GM21528 (cell line): ENCODE measurements around the gene WNK2.
"Not testable (repeated sequence)": the region's sequence is repeated elsewhere in the genome, so short reads cannot be mapped to it uniquely, and the experiment has no call there.

Experiments
- ATAC-seq: cut with Tn5 transposase; IDR thresholded peaks from one replicate; pipeline ENCODE4 v1.9.1; 2021; ENCODE audit warnings: mild to moderate bottlenecking, moderate library complexity; ENCODE audit not compliant: unreplicated experiment, low FRiP score

WNK2 gene

DNA sequence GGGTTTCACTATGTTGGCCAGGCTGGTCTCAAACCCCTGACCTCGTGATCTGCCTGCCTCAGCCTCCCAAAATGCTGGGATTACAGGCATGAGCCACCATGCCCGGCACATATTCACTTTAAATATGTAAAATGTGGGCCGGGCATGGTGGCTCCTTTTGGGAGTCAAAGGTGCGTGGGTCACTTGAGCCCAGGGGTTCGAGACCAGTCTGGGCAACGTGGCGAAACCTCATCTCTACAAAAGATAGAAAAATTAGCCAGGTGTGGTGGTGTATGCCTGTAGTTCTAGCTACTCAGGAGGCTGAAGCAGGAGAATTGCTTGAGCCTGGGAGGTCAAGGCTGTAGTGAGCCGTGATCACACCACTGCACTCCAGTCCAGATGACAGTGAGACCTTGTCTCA, 67.4 kb downstream of the WNK2 start:
- not testable (repeated sequence) for ATAC-seq

DNA sequence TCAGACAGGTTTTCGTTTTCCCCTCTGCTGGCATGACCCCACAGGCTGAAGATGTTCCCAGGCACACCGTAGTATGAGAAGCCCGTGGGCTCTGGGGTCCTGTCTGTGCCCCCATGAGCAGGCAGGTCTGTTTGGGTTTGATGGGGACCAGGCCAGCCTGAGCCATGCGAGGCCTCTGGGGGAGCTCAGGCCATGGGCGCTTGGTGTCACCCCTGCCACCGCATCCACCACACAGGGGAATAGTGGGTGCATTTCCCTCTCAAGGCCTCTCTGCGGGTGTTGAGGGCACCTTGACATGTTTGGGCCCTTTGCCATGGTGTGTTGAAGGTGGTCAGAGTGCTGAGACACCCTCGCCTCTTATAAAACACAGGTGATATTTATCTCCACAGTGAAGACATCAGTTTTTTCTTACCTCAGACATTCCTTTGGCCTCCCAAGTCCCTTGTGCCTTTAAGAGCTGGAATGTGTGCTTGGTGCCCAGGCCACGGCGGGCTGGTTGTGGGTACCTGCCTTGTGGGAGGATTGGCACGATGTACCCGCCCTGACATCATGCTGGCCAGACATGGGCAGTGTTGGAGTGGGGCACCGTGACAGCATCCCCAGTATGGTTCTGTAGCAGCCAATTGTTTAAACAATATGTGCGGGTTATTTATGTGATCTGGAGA, 68.3 kb downstream of the WNK2 start:
- ATAC-seq, result no peak

DNA sequence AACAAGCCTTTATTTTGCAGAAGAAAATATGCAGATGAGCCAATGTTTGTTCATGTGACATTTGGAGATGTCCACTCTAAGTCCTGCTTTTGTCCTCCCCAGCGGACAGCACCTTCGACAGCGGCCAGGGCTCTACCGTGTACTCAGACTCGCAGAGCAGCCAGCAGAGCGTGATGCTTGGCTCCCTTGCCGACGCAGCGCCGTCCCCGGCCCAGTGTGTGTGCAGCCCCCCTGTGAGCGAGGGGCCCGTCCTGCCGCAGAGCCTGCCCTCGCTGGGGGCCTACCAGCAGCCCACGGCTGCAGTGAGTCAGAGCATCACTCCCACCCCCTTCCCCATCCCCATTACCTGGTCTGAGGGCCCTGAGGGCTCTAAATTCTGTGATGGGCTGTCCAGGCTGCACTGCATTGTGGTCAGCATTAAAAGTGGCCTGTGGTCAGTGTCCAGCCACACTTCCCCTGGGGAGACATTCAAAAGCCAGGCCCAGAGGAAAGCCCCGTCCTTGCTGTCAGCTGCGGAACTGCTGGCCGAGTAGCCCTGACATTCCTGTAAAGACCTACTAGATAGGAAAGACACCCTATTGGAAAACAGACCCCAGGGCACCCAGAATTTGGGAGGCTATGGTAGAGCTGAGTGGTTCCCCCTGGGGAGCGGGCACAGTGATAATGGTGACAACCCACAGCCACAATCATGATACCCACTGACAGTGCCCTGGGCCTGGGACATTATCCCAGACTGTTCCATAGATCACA, 69.0 kb downstream of the WNK2 start:
- ATAC-seq, result no peak

DNA sequence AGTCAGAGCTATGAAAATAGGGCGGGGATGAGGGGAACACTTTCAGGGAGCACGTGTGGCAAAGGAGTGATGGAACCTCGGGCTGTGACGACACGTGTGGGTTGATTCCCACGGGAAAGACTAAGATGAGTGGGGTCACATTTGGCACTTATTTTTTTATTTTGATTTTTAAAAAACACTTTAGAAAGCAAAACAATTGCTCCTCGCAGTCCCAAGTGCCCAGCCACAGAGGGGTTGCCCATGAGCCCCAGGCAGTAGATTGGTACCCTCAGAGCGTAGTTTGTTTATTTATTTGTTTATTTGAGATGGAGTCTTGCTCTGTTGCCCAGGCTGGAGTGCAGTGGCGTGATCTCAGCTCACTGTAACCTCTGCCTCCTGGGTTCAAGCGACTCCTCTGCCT, 69.7 kb downstream of the WNK2 start:
- no peak for ATAC-seq

DNA sequence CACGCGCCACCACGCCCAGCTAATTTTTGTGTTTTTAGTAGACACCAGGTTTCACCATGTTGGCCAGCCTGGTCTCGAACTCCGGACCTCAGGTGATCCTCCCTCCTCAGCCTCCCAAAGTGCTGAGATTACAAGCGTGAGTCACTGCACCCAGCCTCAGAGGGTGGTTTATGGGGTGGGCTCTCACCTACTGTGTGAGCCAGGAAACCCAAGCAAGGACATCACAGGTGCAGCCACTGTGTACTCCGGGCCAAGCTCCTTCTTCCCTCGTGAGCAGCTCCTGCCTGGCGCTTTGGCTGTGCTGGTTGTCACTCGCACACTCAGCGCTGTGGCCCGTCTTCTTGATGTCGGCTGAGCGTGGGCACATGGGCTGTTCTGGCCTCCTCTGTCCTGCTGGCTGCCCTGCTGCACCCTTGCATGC, 70.1 kb downstream of the WNK2 start:
- no peak for ATAC-seq

DNA sequence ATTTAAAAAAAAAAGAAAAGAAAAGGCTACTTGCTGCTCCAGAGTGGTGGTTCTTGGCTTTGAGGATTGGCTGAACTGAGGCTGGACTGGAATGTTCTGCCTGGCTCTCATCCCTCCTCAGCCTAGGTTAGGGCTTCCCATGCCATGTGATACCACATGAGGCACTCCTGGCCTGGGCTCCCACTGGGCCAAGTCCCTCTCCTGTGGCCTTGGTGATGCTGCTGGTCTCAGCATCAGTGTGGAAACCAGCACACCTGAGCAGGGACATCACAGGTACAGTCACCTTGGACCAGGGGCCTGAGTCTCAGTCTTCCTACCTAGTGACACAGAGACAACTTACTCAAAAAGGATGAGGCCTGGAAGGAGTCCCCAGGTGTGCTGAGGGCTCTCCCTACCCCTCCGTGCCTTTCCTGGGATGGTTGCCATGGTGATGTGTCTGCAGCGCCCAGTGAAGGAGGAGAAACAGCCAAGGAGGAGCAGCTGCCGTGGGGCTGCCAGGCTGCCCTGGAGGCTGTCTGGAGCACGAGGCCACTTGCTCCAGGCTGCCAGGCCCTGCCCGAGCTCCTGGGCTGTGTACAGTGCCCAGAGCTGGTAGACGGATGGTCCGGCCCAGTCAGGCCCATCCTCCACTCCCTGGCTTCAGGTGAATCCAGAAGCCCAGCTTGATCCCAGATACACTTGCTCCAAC, 71.0 kb downstream of the WNK2 start:
- ATAC-seq, result no peak

DNA sequence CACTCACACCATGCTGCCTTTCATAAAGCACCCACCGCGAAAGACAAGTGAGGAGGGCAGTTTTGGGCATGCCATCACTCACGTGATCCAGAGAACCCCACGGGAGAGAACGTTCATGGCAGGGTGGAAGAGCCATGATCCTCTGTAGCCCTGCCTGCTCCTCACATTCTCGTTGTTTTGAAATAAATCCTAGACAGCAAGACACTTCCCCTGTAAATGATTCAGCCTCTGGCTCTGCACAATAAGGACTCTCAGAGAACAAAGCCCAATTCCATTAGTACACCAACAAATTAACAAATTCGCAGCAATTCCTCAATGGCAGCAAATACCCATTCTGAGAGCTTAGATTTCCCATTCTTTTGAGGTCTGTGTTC, 71.5 kb downstream of the WNK2 start:
- no peak for ATAC-seq

DNA sequence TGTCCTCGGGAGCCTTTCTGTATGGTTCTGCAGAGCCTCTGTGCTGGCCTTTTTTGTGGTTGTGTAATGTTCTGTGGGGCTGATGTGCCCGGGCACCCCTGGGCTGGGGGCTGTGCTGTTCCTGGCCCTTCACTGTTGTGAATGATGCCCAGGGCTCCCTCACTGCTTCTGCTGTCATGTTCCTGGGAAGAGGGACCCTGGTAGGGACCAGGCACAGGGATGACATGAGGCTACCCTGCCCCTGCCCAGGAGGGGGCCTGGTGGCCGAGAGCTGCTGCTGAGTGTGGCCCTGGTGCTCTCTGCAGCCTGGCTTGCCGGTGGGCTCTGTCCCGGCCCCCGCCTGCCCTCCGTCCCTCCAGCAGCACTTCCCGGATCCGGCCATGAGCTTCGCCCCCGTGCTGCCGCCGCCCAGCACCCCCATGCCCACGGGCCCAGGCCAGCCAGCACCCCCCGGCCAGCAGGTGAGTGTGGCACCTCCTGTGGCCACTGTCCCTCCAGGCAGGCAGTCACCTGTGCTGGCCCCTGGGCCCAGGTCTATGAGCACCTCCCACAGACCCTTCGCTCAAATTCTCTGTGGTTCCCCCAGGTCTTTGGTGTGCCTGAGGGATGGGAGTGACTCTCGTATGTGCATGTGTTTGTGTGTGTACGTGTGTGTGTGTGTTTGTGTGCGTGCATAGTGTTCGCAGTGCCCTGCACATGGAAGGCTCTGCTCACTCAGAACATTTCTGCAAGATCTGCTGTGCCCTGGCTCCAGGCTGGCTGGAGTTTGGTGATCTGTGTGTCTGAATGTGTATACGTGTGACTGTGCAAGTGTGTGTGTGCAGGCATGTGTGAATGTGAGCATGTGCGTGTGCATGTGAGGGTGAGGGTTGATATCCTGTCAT, 72.3 kb downstream of the WNK2 start:
- ATAC-seq, result no peak

DNA sequence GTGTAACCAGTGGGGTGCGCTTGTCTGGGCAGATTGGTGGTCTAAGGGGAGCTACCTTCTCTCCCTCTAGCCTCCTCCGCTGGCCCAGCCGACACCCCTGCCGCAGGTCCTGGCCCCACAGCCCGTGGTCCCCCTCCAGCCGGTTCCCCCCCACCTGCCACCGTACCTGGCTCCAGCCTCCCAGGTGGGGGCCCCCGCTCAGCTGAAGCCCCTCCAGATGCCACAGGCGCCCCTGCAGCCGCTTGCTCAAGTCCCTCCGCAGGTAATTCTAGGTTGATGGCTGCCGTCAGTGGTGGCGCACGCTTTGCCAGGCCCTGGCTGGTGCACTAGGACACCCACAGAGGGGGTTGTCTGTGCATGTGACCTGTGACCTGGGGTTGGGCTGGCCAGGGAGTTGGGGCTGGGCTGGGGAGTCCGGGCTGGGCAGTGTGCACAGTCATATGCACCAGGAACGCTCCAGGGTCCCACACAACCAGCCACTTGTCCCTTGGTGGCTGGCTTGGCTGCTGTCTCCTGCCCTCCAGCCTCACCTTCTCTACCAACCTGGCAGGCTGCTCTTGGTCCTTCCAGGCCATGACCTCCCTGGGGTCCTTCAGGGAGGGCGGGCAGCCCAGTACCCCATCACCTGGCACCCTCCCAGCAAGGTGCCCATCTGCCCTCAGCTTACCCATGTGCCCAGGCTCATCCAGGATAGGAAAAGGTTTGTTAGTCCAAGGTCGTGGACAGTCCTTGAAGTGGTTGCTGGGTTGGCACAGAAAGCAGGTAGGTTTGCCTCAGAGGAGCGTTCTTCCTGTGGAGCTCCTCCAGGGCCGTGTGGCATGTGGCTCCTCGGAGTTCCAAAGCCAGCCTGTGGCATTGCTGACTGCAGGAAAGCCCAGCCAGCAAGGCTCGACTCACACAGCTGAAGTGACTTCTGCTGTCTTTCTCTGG, 73.2 kb downstream of the WNK2 start:
- no peak for ATAC-seq

DNA sequence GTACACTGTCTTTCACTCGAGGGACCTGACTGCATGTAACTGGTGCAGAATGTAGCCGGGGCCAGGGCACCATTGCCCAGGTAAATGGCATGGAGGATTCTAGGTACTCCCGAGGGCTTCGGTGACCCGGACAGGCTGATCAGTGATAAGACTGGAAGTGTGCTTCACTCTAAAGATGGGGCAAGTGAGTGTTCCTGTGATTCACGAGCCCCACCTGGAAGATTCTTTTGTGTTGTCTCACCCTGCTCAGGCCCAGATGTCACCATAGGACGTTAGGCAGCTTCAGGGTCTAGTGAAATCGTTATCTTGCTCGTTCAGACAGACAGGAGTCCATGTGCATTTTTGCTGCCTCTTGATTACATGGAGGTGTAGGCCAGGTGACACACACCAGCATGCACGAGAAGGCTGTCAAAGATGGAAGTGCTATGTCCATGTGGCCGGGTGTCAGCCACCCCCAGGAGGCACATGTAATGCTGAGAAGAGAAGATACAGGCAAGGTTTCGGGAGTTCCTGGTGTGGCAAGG, 73.9 kb downstream of the WNK2 start:
- ATAC-seq, result no peak

DNA sequence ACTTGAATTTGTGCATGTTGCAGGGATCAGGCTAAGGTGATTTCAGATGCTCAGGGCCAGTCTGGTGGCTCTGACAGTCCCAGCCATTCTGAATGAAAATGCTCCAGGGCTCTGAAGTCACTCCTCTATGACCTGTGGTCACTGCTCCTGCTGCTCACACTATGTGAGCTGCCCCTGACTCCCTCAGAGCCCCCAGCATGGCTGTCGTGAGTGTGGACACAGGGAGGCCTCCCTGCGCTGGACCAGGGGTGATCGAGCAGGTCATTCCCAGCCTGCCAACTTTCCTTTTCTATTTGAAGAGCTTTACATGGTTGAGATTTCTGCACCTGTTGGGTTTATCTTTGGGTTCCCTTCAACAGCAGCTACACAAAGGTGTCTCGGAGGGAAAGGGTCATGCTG, 74.5 kb downstream of the WNK2 start:
- no peak for ATAC-seq

DNA sequence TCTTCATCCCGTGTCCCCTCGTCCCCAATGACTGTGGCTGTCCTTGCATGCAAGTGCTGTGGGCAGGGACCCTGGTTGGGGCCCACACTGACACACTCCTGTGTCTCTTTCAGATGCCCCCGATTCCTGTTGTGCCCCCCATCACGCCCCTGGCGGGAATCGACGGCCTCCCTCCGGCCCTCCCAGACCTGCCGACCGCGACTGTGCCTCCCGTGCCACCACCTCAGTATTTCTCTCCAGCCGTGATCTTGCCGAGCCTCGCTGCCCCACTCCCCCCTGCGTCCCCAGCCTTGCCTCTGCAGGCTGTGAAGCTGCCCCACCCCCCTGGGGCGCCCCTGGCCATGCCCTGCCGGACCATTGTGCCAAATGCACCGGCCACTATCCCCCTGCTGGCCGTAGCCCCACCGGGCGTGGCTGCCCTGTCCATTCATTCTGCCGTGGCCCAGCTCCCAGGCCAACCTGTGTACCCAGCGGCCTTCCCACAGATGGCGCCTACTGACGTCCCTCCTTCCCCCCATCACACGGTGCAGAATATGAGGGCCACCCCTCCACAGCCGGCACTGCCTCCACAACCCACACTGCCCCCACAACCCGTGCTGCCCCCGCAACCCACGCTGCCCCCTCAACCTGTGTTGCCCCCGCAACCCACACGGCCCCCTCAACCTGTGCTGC, 75.0 kb downstream of the WNK2 start:
- ATAC-seq, result no peak

DNA sequence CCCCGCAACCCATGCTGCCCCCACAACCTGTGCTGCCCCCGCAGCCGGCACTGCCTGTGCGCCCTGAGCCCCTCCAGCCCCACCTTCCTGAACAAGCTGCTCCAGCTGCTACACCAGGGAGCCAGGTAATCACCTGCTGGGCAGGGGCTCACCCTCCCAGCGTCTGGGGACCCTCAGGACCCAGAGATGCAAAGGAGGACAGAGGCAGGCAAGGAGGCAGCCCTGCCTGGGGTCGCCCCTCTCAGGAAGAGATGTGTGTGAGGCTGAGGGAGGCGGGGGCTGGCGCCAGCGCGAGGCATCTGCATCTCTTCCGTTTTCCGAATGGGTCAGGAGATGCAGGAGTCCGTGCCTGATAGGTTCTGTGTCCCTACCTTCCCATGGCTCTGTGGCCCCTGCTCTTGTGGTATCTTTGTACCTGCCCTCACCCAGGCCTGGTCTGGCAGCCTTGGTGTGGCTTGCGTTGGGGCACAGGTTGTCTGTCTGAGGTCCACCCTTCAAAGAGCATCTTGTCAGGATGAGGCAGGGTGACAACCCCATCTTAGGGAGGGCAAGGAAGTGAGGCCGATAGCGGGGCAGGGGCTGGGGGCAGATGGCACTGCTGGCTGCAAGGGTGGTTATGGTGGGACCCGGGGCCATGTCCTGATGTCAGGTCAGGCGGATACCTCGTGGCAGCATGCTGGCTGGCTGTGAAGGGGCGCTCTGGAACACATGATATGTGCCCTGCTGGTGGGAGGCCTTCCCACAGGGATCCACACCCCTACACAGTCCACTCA, 75.7 kb downstream of the WNK2 start:
- ATAC-seq, result no peak

DNA sequence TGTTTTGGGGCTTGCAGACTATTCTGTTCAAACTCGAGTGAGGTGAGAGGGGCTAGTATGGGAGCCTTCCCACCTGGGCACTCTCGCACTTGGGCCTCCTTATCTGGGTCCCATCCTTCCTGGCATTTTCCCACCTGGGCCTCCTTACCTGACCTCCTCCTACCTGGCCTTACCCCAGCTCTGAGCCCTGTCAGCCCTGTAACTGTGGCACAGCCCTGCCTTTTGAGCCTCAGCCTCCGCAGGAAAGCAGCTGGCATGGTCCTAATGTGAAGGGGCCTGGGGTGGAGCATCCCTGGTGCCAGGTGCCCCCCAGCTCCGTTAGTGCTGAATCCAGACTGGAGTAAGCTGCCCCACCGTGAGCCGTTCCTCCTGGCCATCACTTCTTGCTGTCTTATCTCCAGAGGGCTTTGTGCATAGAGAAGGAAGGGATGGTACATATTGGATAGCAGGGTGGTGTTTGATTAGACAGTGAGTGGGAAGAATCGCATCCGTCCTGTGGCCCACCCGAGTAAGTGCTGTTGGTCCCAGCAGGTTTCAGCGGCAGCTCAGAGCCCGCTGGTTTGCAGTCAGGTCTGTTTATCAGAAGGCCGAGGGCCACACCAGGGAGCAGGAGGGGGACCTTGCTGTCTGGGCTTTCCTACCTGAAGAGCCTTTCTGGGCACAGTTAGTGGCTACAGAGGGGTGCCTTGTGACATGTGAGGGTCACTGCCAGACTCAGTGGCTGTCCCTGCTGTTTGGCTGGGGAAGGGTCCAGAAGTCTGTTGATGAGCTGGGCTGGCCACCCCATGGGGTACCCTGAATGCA, 76.5 kb downstream of the WNK2 start:
- ATAC-seq, result no peak

DNA sequence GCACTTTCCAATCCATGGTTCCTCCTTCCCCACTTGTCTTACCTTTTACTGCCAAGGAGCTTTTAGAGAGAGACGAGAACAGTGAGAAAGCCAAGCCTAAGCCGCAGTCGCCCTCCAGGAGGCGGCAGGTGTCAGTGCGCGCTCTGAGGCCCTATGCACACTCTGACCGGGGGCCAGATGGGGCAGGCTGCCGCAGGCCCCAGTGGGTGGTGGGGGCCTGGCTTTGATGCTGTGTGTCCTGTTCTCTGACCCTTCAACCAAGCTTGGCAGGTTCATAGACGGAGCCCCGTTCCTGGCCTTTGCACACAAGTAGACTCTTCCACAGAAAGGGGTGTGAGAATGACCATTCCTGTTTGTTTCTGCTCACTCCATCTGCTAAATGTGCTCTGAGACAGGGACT, 77.3 kb downstream of the WNK2 start:
- no peak for ATAC-seq

DNA sequence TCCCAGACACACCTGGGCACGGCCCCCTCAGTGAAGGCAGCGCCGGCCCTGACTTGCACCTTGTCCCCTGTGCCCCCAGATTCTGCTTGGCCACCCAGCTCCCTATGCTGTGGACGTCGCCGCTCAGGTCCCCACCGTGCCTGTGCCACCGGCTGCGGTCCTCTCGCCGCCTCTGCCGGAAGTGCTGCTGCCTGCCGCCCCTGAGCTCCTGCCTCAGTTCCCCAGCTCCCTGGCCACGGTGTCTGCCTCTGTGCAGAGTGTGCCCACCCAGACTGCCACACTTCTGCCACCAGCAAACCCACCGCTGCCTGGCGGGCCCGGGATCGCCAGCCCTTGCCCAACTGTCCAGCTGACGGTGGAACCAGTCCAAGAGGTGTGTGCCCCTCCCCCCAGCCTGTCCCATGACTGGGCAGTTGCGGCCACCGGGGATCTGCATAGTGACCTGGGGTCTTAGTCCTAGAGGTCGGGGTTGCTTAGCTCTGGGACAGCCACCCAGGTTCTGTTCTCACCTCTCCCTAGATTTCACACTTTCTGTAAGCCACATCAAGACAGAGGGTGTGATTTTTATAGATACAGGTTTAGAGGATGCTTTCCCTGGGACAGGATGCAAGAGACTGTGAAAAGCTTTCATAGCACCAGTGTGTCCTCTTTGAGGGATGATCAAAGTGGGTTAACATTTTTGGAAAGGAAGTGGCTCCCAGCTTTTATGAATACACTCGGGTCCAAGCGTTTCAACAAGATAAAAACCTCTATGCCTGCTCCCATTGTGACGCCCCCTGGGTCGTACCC, 78.0 kb downstream of the WNK2 start:
- no peak for ATAC-seq
